Non-pigmented ciliary epithelial cell (primary cell): ENCODE measurements around the gene UGT1A6.
A peak's percentile ranks its signal among the peaks of the same experiment; 100 is the strongest.
"Not testable (repeated sequence)": the region's sequence is repeated elsewhere in the genome, so short reads cannot be mapped to it uniquely, and the experiment has no call there.

Source experiments
- DNase-seq: peaks from one replicate; pipeline ENCODE4 v3.0.0-alpha.2; 2010; ENCODE audit warnings: low read depth

Gene UGT1A6

GRCh38 chr2:233692648-233693047, at the start of gene UGT1A6:
Gene UGT1A6, plus strand, starts transcription at chr2:233692890. Its CDS starts 115 bp downstream, at chr2:233693005.
- no peak for DNase-seq

- DNase-seq: no peak
Observed at GRCh38 chr2:233643128-233643527, 49.6 kb upstream of the UGT1A6 start.

- DNase-seq: not testable (repeated sequence)
Observed at GRCh38 chr2:233646033-233646432, 46.7 kb upstream of the UGT1A6 start.

- DNase-seq: no peak
Observed at GRCh38 chr2:233650981-233651380, 41.7 kb upstream of the UGT1A6 start.

- DNase-seq: no peak
Observed at GRCh38 chr2:233651430-233651829, 41.3 kb upstream of the UGT1A6 start.

GRCh38 chr2:233654501-233654900, 38.2 kb upstream of the UGT1A6 start:
- no peak for DNase-seq

- no peak for DNase-seq
Observed at GRCh38 chr2:233655043-233655442, 37.6 kb upstream of the UGT1A6 start.

- not testable (repeated sequence) for DNase-seq
Observed at GRCh38 chr2:233655943-233656342, 36.7 kb upstream of the UGT1A6 start.

- DNase-seq: no peak
Observed at GRCh38 chr2:233656443-233656842, 36.2 kb upstream of the UGT1A6 start.

- DNase-seq: no peak
Observed at GRCh38 chr2:233658610-233659009, 34.1 kb upstream of the UGT1A6 start.

- DNase-seq: no peak
Observed at GRCh38 chr2:233663911-233664310, 28.8 kb upstream of the UGT1A6 start.

GRCh38 chr2:233668605-233669260, 24.0 kb upstream of the UGT1A6 start:
- DNase-seq: no peak

- DNase-seq: no peak
Observed at GRCh38 chr2:233671290-233672161, 21.2 kb upstream of the UGT1A6 start, which contains the start of gene UGT1A9. Gene UGT1A9, plus strand, starts transcription at chr2:233671898. Its CDS starts 37 bp downstream, at chr2:233671935.

GRCh38 chr2:233672886-233673285, 19.8 kb upstream of the UGT1A6 start:
- no peak for DNase-seq

- DNase-seq: no peak
Observed at GRCh38 chr2:233673896-233674295, 18.8 kb upstream of the UGT1A6 start.

GRCh38 chr2:233674314-233674713, 18.4 kb upstream of the UGT1A6 start:
- no peak for DNase-seq

GRCh38 chr2:233674995-233675394, 17.7 kb upstream of the UGT1A6 start:
- DNase-seq: no peak

- DNase-seq: peak; percentile 6
Observed at GRCh38 chr2:233676046-233676445, 16.6 kb upstream of the UGT1A6 start.

- DNase-seq: no peak
Observed at GRCh38 chr2:233679196-233679595, 13.5 kb upstream of the UGT1A6 start.

GRCh38 chr2:233680361-233681045, 12.2 kb upstream of the UGT1A6 start:
- DNase-seq: no peak

- no peak for DNase-seq
Observed at GRCh38 chr2:233681521-233682099, 11.1 kb upstream of the UGT1A6 start, which contains the start of gene UGT1A7. Gene UGT1A7, plus strand, starts transcription at chr2:233681901. Its CDS starts 37 bp downstream, at chr2:233681938.

GRCh38 chr2:233684640-233685039, 8.1 kb upstream of the UGT1A6 start:
- no peak for DNase-seq
